Cardiac fibroblast (primary cell): ENCODE measurements around the gene KIF3C.

Experiments
- DNase-seq, 2 donors: peaks; one replicate each; pipeline versions ENCODE4 v3.0.0 to v3.0.0-alpha.2; 2010; ENCODE audit warnings: low read depth in 2 of 2
- H3K4me3 ChIP-seq, 2 donors: replicated peaks in 1 of 2; 1 replicate in 1 of 2; 2 replicates in 1 of 2; pipeline ENCODE4 v1.5.1; 2011; ENCODE audit warnings: low read depth in 2 of 2, low read length in 2 of 2, mild to moderate bottlenecking in 2 of 2, moderate library complexity in 1 of 2
- CTCF ChIP-seq: IDR thresholded peaks from one replicate; pipeline ENCODE4 v1.5.1; 2011; ENCODE audit warnings: low read depth, mild to moderate bottlenecking, low read length, inconsistent platforms

Gene KIF3C

GRCh38 chr2:25877431-25878360 is 104.6 kb downstream of the KIF3C start:
- TF ChIP-seq CTCF = no peak
- peak; percentile 61 to 64 for DNase-seq
- H3K4me3 ChIP-seq = peak overlapping the region; percentile 97 to 100
